HG03565 (cell line): ENCODE results near the gene ALDH3A1.

Source experiments
- ATAC-seq: cut with Tn5 transposase; IDR thresholded peaks from one replicate; pipeline ENCODE4 v1.9.1; 2021; ENCODE audit warnings: mild to moderate bottlenecking, moderate library complexity; ENCODE audit not compliant: unreplicated experiment

The ALDH3A1 gene

GRCh38 chr17:19742495-19742894, 5.6 kb downstream of the ALDH3A1 start:
- ATAC-seq = no peak

- ATAC-seq = no peak
Observed at GRCh38 chr17:19741832-19742457, 6.2 kb downstream of the ALDH3A1 start.

GRCh38 chr17:19740933-19741332, 7.2 kb downstream of the ALDH3A1 start:
- ATAC-seq = no peak

- ATAC-seq = no peak
Observed at GRCh38 chr17:19739241-19740201, 8.6 kb downstream of the ALDH3A1 start.

GRCh38 chr17:19738757-19739156, 9.3 kb downstream of the ALDH3A1 start:
- no peak for ATAC-seq

GRCh38 chr17:19738073-19738449, 10.0 kb downstream of the ALDH3A1 start:
- ATAC-seq = no peak

GRCh38 chr17:19737305-19738072, 10.6 kb downstream of the ALDH3A1 start:
- ATAC-seq = no peak

GRCh38 chr17:19736071-19736470, 12.0 kb downstream of the ALDH3A1 start:
- no peak for ATAC-seq

- no peak for ATAC-seq
Observed at GRCh38 chr17:19733953-19734526, 14.1 kb downstream of the ALDH3A1 start.

- no peak for ATAC-seq
Observed at GRCh38 chr17:19731626-19732025, 16.5 kb downstream of the ALDH3A1 start.

GRCh38 chr17:19730843-19731242, 17.3 kb downstream of the ALDH3A1 start:
- no peak for ATAC-seq

GRCh38 chr17:19729900-19730299, 18.2 kb downstream of the ALDH3A1 start:
- ATAC-seq = no peak

GRCh38 chr17:19728084-19728495, 20.0 kb downstream of the ALDH3A1 start:
- ATAC-seq = no peak

- ATAC-seq = no peak
Observed at GRCh38 chr17:19727501-19728078, 20.5 kb downstream of the ALDH3A1 start.

- ATAC-seq = no peak
Observed at GRCh38 chr17:19726631-19727376, 21.3 kb downstream of the ALDH3A1 start.

GRCh38 chr17:19725486-19725885, 22.6 kb downstream of the ALDH3A1 start:
- ATAC-seq = no peak

GRCh38 chr17:19724501-19725420, 23.3 kb downstream of the ALDH3A1 start:
- ATAC-seq = no peak

GRCh38 chr17:19723964-19724363, 24.1 kb downstream of the ALDH3A1 start:
- ATAC-seq = no peak
